B cell (primary cell): ENCODE data around the gene HMBS. TPM values are rescaled to one million over a fixed set of nuclear protein-coding genes. Genes with fewer than 3 reads are reported as not detected.
A peak's percentile ranks its signal among the peaks of the same experiment; 100 is the strongest.

ENCODE experiments used
- ATAC-seq: fragments of 200-7000 bp; cut with Tn5 transposase; one replicate; pipeline ENCODE4 v1.10.0; 2021; ENCODE audit warnings: low read depth, mild to moderate bottlenecking, moderate number of reproducible peaks, moderate library complexity
- CTCF ChIA-PET: fragments of 350-600 bp; sonication (Branson Sonifier 250); formaldehyde crosslinking; loops from one replicate; lab custom pipeline; 2021; ENCODE audit warnings: antibody characterized with exemption, inconsistent platforms; lab: Charles Lee
- POLR2A ChIA-PET: fragments of 350-600 bp; sonication (Branson Sonifier 250); formaldehyde crosslinking; loops from one replicate; lab custom pipeline; 2021; ENCODE audit warnings: antibody characterized with exemption; lab: Charles Lee
- DNase-seq: peaks from one replicate; pipeline ENCODE4 v3.0.0; 2013
- H2AFZ ChIP-seq: 2 replicates; pipeline ENCODE4 v1.6.1; 2012; ENCODE audit warnings: mild to moderate bottlenecking, low read depth, low read length; ENCODE audit not compliant: insufficient read depth, poor library complexity, severe bottlenecking
- H3K27ac ChIP-seq, 2 donors: 1 replicate in 1 of 2; 2 replicates in 1 of 2; pipeline ENCODE4 v1.5.1; 2012 to 2013; ENCODE audit warnings: low read length in 2 of 2, mild to moderate bottlenecking in 2 of 2, moderate library complexity in 1 of 2
- H3K27me3 ChIP-seq, 4 experiments: fragments of 200-600 bp in 1 of 4; sonication (generic) in 1 of 4; replicated peaks in 1 of 4; 1 replicate in 2 of 4; 2 replicates in 2 of 4; pipeline versions ENCODE4 v1.6.1 to v1.7.0; 2013 to 2016; ENCODE audit warnings: low read length in 3 of 4, mild to moderate bottlenecking in 2 of 4, mixed read lengths in 1 of 4, moderate library complexity in 1 of 4; ENCODE audit not compliant: insufficient read depth in 4 of 4, control insufficient read depth in 3 of 4; ENCODE audit errors: control extremely low read depth in 1 of 4
- H3K36me3 ChIP-seq, 2 experiments: replicated peaks in 1 of 2; 1 replicate in 1 of 2; 2 replicates in 1 of 2; pipeline versions ENCODE4 v1.6.1 to v1.7.1; 2013; ENCODE audit warnings: low read length in 1 of 2; ENCODE audit not compliant: insufficient read depth in 2 of 2, control insufficient read depth in 1 of 2; ENCODE audit errors: control extremely low read depth in 1 of 2, extremely low read depth in 1 of 2
- H3K4me1 ChIP-seq, 2 donors: fragments of 200-600 bp in 1 of 2; sonication (generic) in 1 of 2; 1 replicate in 1 of 2; 2 replicates in 1 of 2; pipeline versions ENCODE4 v1.5.1 to v1.6.1; 2013 to 2017; ENCODE audit warnings: low read length in 2 of 2; ENCODE audit not compliant: control insufficient read depth in 2 of 2, insufficient read depth in 2 of 2
- H3K4me2 ChIP-seq: replicated peaks from 2 replicates; pipeline ENCODE3; 2012; ENCODE audit warnings: mild to moderate bottlenecking, low read depth, low read length; ENCODE audit not compliant: poor library complexity, severe bottlenecking
- H3K4me3 ChIP-seq, 5 experiments: fragments of 200-600 bp in 1 of 5; sonication (generic) in 1 of 5; 1 replicate in 3 of 5; 2 replicates in 2 of 5; pipeline versions ENCODE4 v1.5.1 to v1.7.0; 2011 to 2016; ENCODE audit warnings: low read length in 4 of 5, mild to moderate bottlenecking in 4 of 5, low read depth in 2 of 5, control low read depth in 1 of 5, moderate library complexity in 1 of 5; ENCODE audit not compliant: insufficient read depth in 1 of 5; ENCODE audit errors: control extremely low read depth in 1 of 5, extremely low read depth in 1 of 5
- H3K79me2 ChIP-seq: fragments of 200-600 bp; sonication (generic); one replicate; pipeline ENCODE4 v1.6.0; 2016; ENCODE audit warnings: low read length; ENCODE audit not compliant: control insufficient read depth, insufficient read depth
- H3K9ac ChIP-seq: fragments of 200-600 bp; sonication (generic); 2 replicates; pipeline ENCODE4 v1.6.1; 2017; ENCODE audit warnings: mild to moderate bottlenecking, low read length, moderate library complexity
- H3K9me3 ChIP-seq, 3 donors: one replicate each; pipeline versions ENCODE4 v1.6.1 to v1.7.1; 2013; ENCODE audit warnings: low read length in 2 of 3; ENCODE audit not compliant: control insufficient read depth in 2 of 3, insufficient read depth in 1 of 3; ENCODE audit errors: control extremely low read depth in 1 of 3
- H4K20me1 ChIP-seq: 2 replicates; pipeline ENCODE4 v1.6.0; 2012; ENCODE audit warnings: mild to moderate bottlenecking, low read length; ENCODE audit not compliant: insufficient read depth, control insufficient read depth, poor library complexity, severe bottlenecking
- H3K27ac Mint-ChIP-seq: one replicate; pipeline ENCODE4 v1.8.0; 2021; ENCODE audit warnings: mixed read lengths
- H3K27me3 Mint-ChIP-seq: one replicate; pipeline ENCODE4 v1.8.0; 2021; ENCODE audit warnings: mixed read lengths
- H3K4me1 Mint-ChIP-seq: one replicate; pipeline ENCODE4 v1.8.0; 2021; ENCODE audit warnings: mixed read lengths
- H3K4me3 Mint-ChIP-seq: one replicate; pipeline ENCODE4 v1.8.0; 2021; ENCODE audit warnings: mixed read lengths
- H3K9me3 Mint-ChIP-seq: one replicate; pipeline ENCODE4 v1.8.0; 2022; ENCODE audit warnings: mixed read lengths; ENCODE audit not compliant: insufficient read depth
- EZH2 ChIP-seq: IDR thresholded peaks from 2 replicates; pipeline ENCODE4 v1.6.1; 2012; ENCODE audit warnings: borderline replicate concordance, low read depth, mild to moderate bottlenecking, moderate library complexity, low read length; ENCODE audit not compliant: insufficient read depth, poor library complexity, severe bottlenecking
- WGBS: methylation state at CpG from one replicate; pipeline ENCODE4 v1.1.5; 2013; ENCODE audit warnings: missing lambda C conversion rate; ENCODE audit not compliant: insufficient coverage; 5-methylcytosine and 5-hydroxymethylcytosine counted together
- intact Hi-C: fragments of 100-400 bp; cut with micrococcal nuclease; formaldehyde crosslinking; loops from one replicate; pipeline ENCODE4 v1.10.0; 2022
- polyA plus RNA-seq: library from polyadenylated mRNA; depleted of rRNA; stranded (reverse); fragments of >200 nt; gene quantifications from 2 replicates; pipeline ENCODE4 v1.2.3, GENCODE V29; 2012
- total RNA-seq, 2 donors: library from RNA; stranded (reverse); fragments of 120-200 nt in 1 of 2; gene quantifications; 1 replicate in 1 of 2; 2 replicates in 1 of 2; pipeline versions ENCODE4 v1.2.3 to v1.2.4, GENCODE V29; 2013 to 2022
- TF ChIP-seq, protein P1 (sequence below): fragments of 200-600 bp; IDR thresholded peaks from one replicate; pipeline ENCODE4 v1.8.0; 2022; ENCODE audit warnings: antibody characterized with exemption, mild to moderate bottlenecking

Gene HMBS
- total and polyA plus RNA-seq, 2 donors (not counting 1 experiment from before 2014, with no cell fraction given) = 7.6 to 17.7 TPM

DNA sequence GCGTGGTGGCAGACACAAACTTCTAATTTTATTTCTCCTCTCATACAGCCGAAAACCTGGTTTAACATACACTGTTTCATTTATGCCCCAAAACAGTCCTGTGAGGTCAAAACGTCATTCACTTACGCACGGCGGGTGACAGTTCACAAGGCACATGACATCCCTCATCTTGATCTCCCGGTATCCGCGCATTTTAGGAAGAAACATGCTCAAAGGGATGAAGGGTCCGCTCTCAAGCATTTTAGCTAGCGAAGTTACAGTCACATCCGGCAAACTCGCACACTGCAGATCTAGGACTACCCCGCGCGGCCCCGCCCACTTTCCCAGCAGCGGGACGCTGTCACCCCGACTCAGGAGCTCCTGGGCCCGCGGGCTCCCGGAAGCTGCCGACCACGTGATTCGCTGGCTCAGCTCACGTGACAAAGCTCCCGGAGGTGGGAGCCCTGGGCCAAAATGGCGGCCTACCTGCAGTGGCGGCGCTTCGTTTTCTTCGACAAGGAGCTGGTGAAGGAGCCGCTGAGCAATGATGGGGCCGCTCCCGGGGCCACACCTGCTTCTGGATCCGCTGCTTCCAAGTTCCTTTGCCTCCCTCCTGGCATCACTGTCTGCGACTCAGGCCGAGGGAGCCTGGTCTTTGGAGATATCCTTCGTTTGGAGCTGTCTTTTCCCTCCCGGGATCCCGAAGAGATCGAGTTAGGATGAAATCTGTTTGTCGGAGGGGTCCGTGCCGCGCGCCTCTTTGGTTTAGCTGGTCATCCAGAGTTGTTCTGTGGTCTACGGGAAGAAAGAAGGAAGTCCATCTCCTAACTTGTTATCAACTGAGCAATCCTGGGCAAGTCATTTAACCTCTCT is 17.1 kb upstream of the HMBS start, which contains the start of gene VPS11:
Gene VPS11, plus strand, starts transcription at position 448 of the 852 bp plus-strand sequence. Its CDS starts 6 bp downstream, at position 454.
- H3K27ac ChIP-seq = peak within 1 kb of the TSS; percentile 88 to 92
- ATAC-seq (peak; percentile 96), DNase-seq (peak; percentile 97)
- peak within 1 kb of the TSS; percentile 89 for H3K4me2 ChIP-seq
- no peaks in the 10 kb centered on the region for H3K27me3 ChIP-seq
- H3K36me3 ChIP-seq = peaks cover 3 to 29% of the 10 kb centered on the region in 2 experiments
- H3K4me3 ChIP-seq = peak within 1 kb of the TSS; percentile 72 to 98 (median 96)
- Mint-ChIP-seq H3K27me3 (no peaks in the 10 kb centered on the region), H3K4me3 (peak within 1 kb of the TSS; percentile 100), H3K27ac (peak within 1 kb of the TSS; percentile 98), H3K4me1 (peaks cover 38% of the 10 kb centered on the region), H3K9me3 (no peaks in the 10 kb centered on the region)
- intact Hi-C loops = loop anchor here (1.0 kb wide), 8 partner anchors 10 to 130 kb away; partner anchors contain the start of genes HINFP, HMBS, HYOU1 and RPS25
- TF ChIP-seq EZH2 = no peak
- TF ChIP-seq, protein P1, sequence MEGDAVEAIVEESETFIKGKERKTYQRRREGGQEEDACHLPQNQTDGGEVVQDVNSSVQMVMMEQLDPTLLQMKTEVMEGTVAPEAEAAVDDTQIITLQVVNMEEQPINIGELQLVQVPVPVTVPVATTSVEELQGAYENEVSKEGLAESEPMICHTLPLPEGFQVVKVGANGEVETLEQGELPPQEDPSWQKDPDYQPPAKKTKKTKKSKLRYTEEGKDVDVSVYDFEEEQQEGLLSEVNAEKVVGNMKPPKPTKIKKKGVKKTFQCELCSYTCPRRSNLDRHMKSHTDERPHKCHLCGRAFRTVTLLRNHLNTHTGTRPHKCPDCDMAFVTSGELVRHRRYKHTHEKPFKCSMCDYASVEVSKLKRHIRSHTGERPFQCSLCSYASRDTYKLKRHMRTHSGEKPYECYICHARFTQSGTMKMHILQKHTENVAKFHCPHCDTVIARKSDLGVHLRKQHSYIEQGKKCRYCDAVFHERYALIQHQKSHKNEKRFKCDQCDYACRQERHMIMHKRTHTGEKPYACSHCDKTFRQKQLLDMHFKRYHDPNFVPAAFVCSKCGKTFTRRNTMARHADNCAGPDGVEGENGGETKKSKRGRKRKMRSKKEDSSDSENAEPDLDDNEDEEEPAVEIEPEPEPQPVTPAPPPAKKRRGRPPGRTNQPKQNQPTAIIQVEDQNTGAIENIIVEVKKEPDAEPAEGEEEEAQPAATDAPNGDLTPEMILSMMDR = no peak
- H3K9me3 ChIP-seq = no peaks in the 10 kb centered on the region
- H4K20me1 ChIP-seq = no peaks in the 10 kb centered on the region
- CTCF ChIA-PET = interaction anchor here (0.6 to 1.7 kb wide), 20 partner anchors 10 to 254 kb away, joined by 3 to 7 read pairs (median 3); partner anchors contain the start of genes C2CD2L, CBL, DPAGT1 and HINFP
- peak within 1 kb of the TSS; percentile 97 for H2AFZ ChIP-seq
- POLR2A ChIA-PET = interaction anchor here (0.7 to 2.2 kb wide), 13 partner anchors 10 to 495 kb away, joined by 3 to 18 read pairs (median 8); partner anchors contain the start of genes ARCN1, C2CD2L, DPAGT1 and HMBS
- peak within 1 kb of the TSS; percentile 95 for H3K9ac ChIP-seq
- under 1% methylated on average over 48 of the region's 49 CpGs for WGBS
- peaks cover 68% of the 10 kb centered on the region for H3K79me2 ChIP-seq
- H3K4me1 ChIP-seq = peaks cover 15 to 28% of the 10 kb centered on the region in 2 donors

DNA sequence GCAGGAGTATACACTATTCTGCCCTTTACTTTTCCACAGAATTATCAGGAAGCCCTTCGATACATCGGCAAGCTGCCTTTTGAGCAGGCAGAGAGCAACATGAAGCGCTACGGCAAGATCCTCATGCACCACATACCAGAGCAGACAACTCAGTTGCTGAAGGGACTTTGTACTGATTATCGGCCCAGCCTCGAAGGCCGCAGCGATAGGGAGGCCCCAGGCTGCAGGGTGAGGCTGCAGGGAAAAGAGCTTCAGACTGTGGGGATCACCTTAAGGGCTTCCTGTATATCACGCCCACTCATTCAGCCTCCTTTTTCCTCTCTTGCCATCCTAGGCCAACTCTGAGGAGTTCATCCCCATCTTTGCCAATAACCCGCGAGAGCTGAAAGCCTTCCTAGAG is 6.8 kb upstream of the HMBS start:
- no peaks in the 10 kb centered on the region for H3K27me3 ChIP-seq
- peaks cover 4 to 75% of the 10 kb centered on the region in 2 experiments for H3K36me3 ChIP-seq
- H3K79me2 ChIP-seq = peaks cover 6% of the 10 kb centered on the region
- H3K9me3 ChIP-seq = no peaks in the 10 kb centered on the region
- no peaks in the 10 kb centered on the region for H3K9me3 Mint-ChIP-seq
- H3K9ac ChIP-seq = no peak overlapping the region
- H2AFZ ChIP-seq = no peak overlapping the region
- 94% methylated on average over 11 of the region's 11 CpGs for WGBS
- no peaks in the 10 kb centered on the region for H3K27me3 Mint-ChIP-seq
- no peaks in the 10 kb centered on the region for H3K4me1 Mint-ChIP-seq
- DNase-seq (no peak), ATAC-seq (no peak)
- H3K4me2 ChIP-seq = no peak overlapping the region
- no peak overlapping the region for H3K27ac ChIP-seq
- no peak overlapping the region for H3K4me3 ChIP-seq
- ChIA-PET CTCF (no interaction called here), POLR2A (interaction anchor here (0.7 to 1.2 kb wide), 2 partner anchors 10 to 18 kb away, joined by 3 to 6 read pairs; partner anchors contain the start of gene VPS11)
- intact Hi-C loops = no loop called here
- H3K4me3 Mint-ChIP-seq = no peak overlapping the region
- no peaks in the 10 kb centered on the region for H3K4me1 ChIP-seq
- TF ChIP-seq EZH2 = no peak
- TF ChIP-seq, protein P1 = no peak
- H4K20me1 ChIP-seq = no peaks in the 10 kb centered on the region
- no peak overlapping the region for H3K27ac Mint-ChIP-seq
